ENCODE data around the gene ARHGAP42.

ARHGAP42 gene

DNA sequence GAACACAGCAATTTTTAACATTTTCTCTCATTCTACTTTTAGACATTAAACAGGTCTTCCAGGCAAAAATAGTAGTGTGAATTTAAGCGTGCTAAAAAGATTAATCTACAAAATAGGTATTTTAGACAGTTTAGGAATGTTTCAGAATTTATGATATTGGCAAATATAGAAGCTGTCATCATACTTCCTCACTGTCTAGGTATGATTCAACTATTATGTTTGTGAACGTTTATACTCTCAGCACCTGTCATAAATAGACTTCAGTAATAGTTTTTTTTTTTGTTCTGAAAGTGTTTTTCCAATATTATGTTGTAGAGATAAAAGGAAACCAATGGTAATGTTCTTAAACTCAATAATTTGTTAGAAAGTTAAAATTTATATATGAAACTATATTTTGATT, 103.0 kb downstream of the ARHGAP42 start:
- no peak for TF ChIP-seq ZFP30 (CRISPR knock-in tag; IDR thresholded peaks at IDR 0.05)
- no peak for TF ChIP-seq OSR1 (CRISPR knock-in tag; IDR thresholded peaks at IDR 0.05)
- no peak for TF ChIP-seq RARB (CRISPR knock-in tag; IDR thresholded peaks at IDR 0.05)
- no peak for TF ChIP-seq ARNTL (CRISPR knock-in tag; IDR thresholded peaks at IDR 0.05; ENCODE audit: borderline replicate concordance, low read depth)
- TF ChIP-seq ZC3H10 (CRISPR knock-in tag; IDR thresholded peaks at IDR 0.05) = no peak
- ATAC-seq = no peak

DNA sequence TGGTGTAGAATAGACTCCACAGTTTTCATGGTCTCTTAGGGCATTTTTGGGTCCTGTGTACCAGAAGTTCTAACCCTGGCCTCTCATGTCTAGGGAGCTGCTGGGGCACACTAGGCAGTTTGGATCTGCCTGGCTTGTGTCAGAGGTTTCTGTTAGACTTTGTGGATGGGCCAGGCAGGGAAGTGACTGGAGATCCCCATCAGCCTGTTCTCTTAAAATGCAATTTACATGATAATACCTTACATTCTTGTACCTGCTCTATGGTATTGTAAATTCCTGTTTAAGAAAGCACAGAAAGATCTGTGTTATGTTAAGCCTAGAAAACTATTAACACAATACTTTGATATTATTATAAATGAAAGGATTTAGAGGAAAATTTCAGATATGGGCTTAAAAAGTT, 104.0 kb downstream of the ARHGAP42 start:
- no peak for TF ChIP-seq TCF4 (CRISPR knock-in tag; IDR thresholded peaks at IDR 0.05; ENCODE audit: borderline replicate concordance)
- no peak for TF ChIP-seq ZNF70 (CRISPR knock-in tag; IDR thresholded peaks at IDR 0.05)
- TF ChIP-seq ZFP30 (CRISPR knock-in tag; IDR thresholded peaks at IDR 0.05) = no peak
- no peak for TF ChIP-seq TSHZ2 (CRISPR knock-in tag; IDR thresholded peaks at IDR 0.05)
- TF ChIP-seq BACH2 (CRISPR knock-in tag; IDR thresholded peaks at IDR 0.05; ENCODE audit: borderline replicate concordance) = no peak
- TF ChIP-seq SNAI2 (CRISPR knock-in tag; IDR thresholded peaks at IDR 0.05) = no peak
- no peak for TF ChIP-seq CSDC2 (CRISPR knock-in tag; IDR thresholded peaks at IDR 0.05)
- no peak for TF ChIP-seq TOX (CRISPR knock-in tag; IDR thresholded peaks at IDR 0.05; ENCODE audit: borderline replicate concordance)
- TF ChIP-seq GLIS3 (CRISPR knock-in tag; IDR thresholded peaks at IDR 0.05) = no peak
- TF ChIP-seq ZNF565 (CRISPR knock-in tag; conservative IDR thresholded peaks at IDR 0.05; ENCODE audit: low read depth) = no peak
- TF ChIP-seq, protein P1, sequence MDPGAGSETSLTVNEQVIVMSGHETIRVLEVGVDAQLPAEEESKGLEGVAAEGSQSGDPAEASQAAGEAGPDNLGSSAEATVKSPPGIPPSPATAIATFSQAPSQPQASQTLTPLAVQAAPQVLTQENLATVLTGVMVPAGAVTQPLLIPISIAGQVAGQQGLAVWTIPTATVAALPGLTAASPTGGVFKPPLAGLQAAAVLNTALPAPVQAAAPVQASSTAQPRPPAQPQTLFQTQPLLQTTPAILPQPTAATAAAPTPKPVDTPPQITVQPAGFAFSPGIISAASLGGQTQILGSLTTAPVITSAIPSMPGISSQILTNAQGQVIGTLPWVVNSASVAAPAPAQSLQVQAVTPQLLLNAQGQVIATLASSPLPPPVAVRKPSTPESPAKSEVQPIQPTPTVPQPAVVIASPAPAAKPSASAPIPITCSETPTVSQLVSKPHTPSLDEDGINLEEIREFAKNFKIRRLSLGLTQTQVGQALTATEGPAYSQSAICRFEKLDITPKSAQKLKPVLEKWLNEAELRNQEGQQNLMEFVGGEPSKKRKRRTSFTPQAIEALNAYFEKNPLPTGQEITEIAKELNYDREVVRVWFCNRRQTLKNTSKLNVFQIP (CRISPR knock-in tag; IDR thresholded peaks at IDR 0.05; ENCODE audit: borderline replicate concordance, low read depth) = no peak
- TF ChIP-seq ZNF8 (CRISPR knock-in tag; IDR thresholded peaks at IDR 0.05) = no peak
- no peak for TF ChIP-seq ZC3H10 (CRISPR knock-in tag; IDR thresholded peaks at IDR 0.05)
- no peak for TF ChIP-seq ESRRG (CRISPR knock-in tag; IDR thresholded peaks at IDR 0.05)
- no peak for TF ChIP-seq OSR1 (CRISPR knock-in tag; IDR thresholded peaks at IDR 0.05)
- TF ChIP-seq RARB (CRISPR knock-in tag; IDR thresholded peaks at IDR 0.05) = no peak
- TF ChIP-seq ARNTL (CRISPR knock-in tag; IDR thresholded peaks at IDR 0.05; ENCODE audit: borderline replicate concordance, low read depth) = no peak
- no peak for ATAC-seq

DNA sequence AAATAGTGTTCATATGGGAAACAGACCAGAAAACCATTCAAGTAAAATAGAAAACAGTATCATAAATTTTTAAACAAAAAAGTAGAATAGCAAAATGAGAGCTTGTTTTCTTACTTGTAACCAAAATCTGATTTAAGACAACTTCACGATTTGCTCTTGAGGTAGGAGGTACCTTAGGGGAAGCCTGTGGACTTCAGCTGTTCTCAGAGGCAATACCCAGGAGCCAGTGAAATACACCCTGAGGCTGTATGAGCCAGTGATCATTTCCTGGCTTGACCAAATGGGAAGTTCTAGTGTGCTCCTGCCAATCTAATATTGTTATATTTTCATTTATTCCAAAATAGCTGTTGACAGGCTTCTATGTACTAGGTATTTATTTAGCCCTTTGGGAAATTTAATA, 104.8 kb downstream of the ARHGAP42 start:
- no peak for ATAC-seq
- no peak for TF ChIP-seq TCF4 (CRISPR knock-in tag; IDR thresholded peaks at IDR 0.05; ENCODE audit: borderline replicate concordance)
- TF ChIP-seq, protein P2, sequence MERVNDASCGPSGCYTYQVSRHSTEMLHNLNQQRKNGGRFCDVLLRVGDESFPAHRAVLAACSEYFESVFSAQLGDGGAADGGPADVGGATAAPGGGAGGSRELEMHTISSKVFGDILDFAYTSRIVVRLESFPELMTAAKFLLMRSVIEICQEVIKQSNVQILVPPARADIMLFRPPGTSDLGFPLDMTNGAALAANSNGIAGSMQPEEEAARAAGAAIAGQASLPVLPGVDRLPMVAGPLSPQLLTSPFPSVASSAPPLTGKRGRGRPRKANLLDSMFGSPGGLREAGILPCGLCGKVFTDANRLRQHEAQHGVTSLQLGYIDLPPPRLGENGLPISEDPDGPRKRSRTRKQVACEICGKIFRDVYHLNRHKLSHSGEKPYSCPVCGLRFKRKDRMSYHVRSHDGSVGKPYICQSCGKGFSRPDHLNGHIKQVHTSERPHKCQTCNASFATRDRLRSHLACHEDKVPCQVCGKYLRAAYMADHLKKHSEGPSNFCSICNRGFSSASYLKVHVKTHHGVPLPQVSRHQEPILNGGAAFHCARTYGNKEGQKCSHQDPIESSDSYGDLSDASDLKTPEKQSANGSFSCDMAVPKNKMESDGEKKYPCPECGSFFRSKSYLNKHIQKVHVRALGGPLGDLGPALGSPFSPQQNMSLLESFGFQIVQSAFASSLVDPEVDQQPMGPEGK (CRISPR knock-in tag; IDR thresholded peaks at IDR 0.05; ENCODE audit: borderline replicate concordance) = no peak
- no peak for TF ChIP-seq OSR1 (CRISPR knock-in tag; IDR thresholded peaks at IDR 0.05)
- no peak for TF ChIP-seq ZC3H10 (CRISPR knock-in tag; IDR thresholded peaks at IDR 0.05)
- TF ChIP-seq GLIS3 (CRISPR knock-in tag; IDR thresholded peaks at IDR 0.05) = no peak
- no peak for TF ChIP-seq BACH2 (CRISPR knock-in tag; IDR thresholded peaks at IDR 0.05; ENCODE audit: borderline replicate concordance)
- TF ChIP-seq, protein P1 (CRISPR knock-in tag; IDR thresholded peaks at IDR 0.05; ENCODE audit: borderline replicate concordance, low read depth) = no peak
- TF ChIP-seq ESRRG (CRISPR knock-in tag; IDR thresholded peaks at IDR 0.05) = no peak
- TF ChIP-seq RARB (CRISPR knock-in tag; IDR thresholded peaks at IDR 0.05) = no peak
- TF ChIP-seq PPARA (CRISPR knock-in tag; IDR thresholded peaks at IDR 0.05; ENCODE audit: borderline replicate concordance) = no peak
- TF ChIP-seq, protein P3, sequence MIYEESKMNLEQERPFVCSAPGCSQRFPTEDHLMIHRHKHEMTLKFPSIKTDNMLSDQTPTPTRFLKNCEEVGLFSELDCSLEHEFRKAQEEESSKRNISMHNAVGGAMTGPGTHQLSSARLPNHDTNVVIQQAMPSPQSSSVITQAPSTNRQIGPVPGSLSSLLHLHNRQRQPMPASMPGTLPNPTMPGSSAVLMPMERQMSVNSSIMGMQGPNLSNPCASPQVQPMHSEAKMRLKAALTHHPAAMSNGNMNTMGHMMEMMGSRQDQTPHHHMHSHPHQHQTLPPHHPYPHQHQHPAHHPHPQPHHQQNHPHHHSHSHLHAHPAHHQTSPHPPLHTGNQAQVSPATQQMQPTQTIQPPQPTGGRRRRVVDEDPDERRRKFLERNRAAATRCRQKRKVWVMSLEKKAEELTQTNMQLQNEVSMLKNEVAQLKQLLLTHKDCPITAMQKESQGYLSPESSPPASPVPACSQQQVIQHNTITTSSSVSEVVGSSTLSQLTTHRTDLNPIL (CRISPR knock-in tag; IDR thresholded peaks at IDR 0.05; ENCODE audit: low read depth) = no peak
- no peak for TF ChIP-seq ZFP30 (CRISPR knock-in tag; IDR thresholded peaks at IDR 0.05)
- no peak for TF ChIP-seq ARNTL (CRISPR knock-in tag; IDR thresholded peaks at IDR 0.05; ENCODE audit: borderline replicate concordance, low read depth)
- no peak for TF ChIP-seq TSHZ2 (CRISPR knock-in tag; IDR thresholded peaks at IDR 0.05)
- no peak for TF ChIP-seq SNAI2 (CRISPR knock-in tag; IDR thresholded peaks at IDR 0.05)
